Astrocyte (in vitro differentiated cells and primary cell): Measurements from ENCODE around the gene CASP3. TPM values are rescaled to one million over a fixed set of nuclear protein-coding genes. Genes with fewer than 3 reads are reported as not detected.
"Not testable (repeated sequence)": the region's sequence is repeated elsewhere in the genome, so short reads cannot be mapped to it uniquely, and the experiment has no call there.

Experiments
- DNase-seq: peaks from one replicate; pipeline ENCODE4 v3.0.0-alpha.2; 2010; ENCODE audit warnings: low read depth
- FAIRE-seq: peaks from 2 replicates; lab custom pipeline; 2011; peaks lifted over from hg19 to GRCh38; lab: Jason Lieb, UNC
- H2AFZ ChIP-seq: 2 replicates; pipeline ENCODE4 v1.6.0; 2012; ENCODE audit warnings: low read depth, low read length, inconsistent platforms
- H3K27ac ChIP-seq: 2 replicates; pipeline ENCODE4 v1.5.1; 2011; ENCODE audit warnings: low read depth, low read length, inconsistent platforms
- H3K27me3 ChIP-seq: 2 replicates; pipeline ENCODE4 v1.6.0; 2011; ENCODE audit warnings: low read length, inconsistent platforms; ENCODE audit not compliant: insufficient read depth
- H3K36me3 ChIP-seq: 2 replicates; pipeline ENCODE4 v1.5.1; 2011; ENCODE audit warnings: low read length, inconsistent platforms; ENCODE audit not compliant: insufficient read depth
- H3K4me1 ChIP-seq: 2 replicates; pipeline ENCODE4 v1.5.1; 2011; ENCODE audit warnings: low read length, inconsistent platforms; ENCODE audit not compliant: insufficient read depth
- H3K4me2 ChIP-seq: 2 replicates; pipeline ENCODE4 v1.6.0; 2012; ENCODE audit warnings: low read length, inconsistent platforms
- H3K4me3 ChIP-seq: 2 replicates; pipeline ENCODE4 v1.5.1; 2011; ENCODE audit warnings: low read depth, mild to moderate bottlenecking, low read length, inconsistent platforms; ENCODE audit not compliant: insufficient read depth
- H3K79me2 ChIP-seq: 2 replicates; pipeline ENCODE4 v1.6.0; 2012; ENCODE audit warnings: mild to moderate bottlenecking, low read length, inconsistent platforms; ENCODE audit not compliant: insufficient read depth
- H3K9ac ChIP-seq: 2 replicates; pipeline ENCODE4 v1.6.0; 2012; ENCODE audit warnings: mild to moderate bottlenecking, low read length, inconsistent platforms
- H3K9me3 ChIP-seq: 2 replicates; pipeline ENCODE4 v1.5.1; 2012; ENCODE audit warnings: low read depth, mild to moderate bottlenecking, low read length, inconsistent platforms; ENCODE audit not compliant: insufficient read depth
- H4K20me1 ChIP-seq: 2 replicates; pipeline ENCODE4 v1.6.0; 2012; ENCODE audit warnings: low read length, inconsistent platforms; ENCODE audit not compliant: insufficient read depth
- H3K27ac Mint-ChIP-seq: one replicate; pipeline ENCODE4 v1.8.0; 2021; ENCODE audit warnings: mild to moderate bottlenecking, mixed read lengths; ENCODE audit not compliant: unreplicated experiment
- H3K27me3 Mint-ChIP-seq: one replicate; pipeline ENCODE4 v1.8.0; 2021; ENCODE audit warnings: low read depth, mixed read lengths; ENCODE audit not compliant: unreplicated experiment
- H3K36me3 Mint-ChIP-seq: one replicate; pipeline ENCODE4 v1.8.0; 2021; ENCODE audit warnings: low read depth, mixed read lengths; ENCODE audit not compliant: unreplicated experiment
- H3K4me1 Mint-ChIP-seq: one replicate; pipeline ENCODE4 v1.8.0; 2021; ENCODE audit warnings: low read depth, mixed read lengths; ENCODE audit not compliant: unreplicated experiment
- H3K4me3 Mint-ChIP-seq: one replicate; pipeline ENCODE4 v1.8.0; 2021; ENCODE audit warnings: mild to moderate bottlenecking, moderate library complexity, mixed read lengths; ENCODE audit not compliant: unreplicated experiment
- H3K9me3 Mint-ChIP-seq: one replicate; pipeline ENCODE4 v1.8.0; 2021; ENCODE audit warnings: mild to moderate bottlenecking, mixed read lengths; ENCODE audit not compliant: unreplicated experiment
- EZH2 ChIP-seq: IDR thresholded peaks from 2 replicates; pipeline ENCODE4 v1.6.1; 2012; ENCODE audit warnings: mild to moderate bottlenecking, low read length, inconsistent platforms; ENCODE audit not compliant: insufficient read depth
- total RNA-seq: library from RNA; stranded (reverse); gene quantifications from 2 replicates; pipeline ENCODE4 v1.2.1, GENCODE V29; 2021
- TF ChIP-seq, protein P1 (sequence below): IDR thresholded peaks from 2 replicates; pipeline ENCODE4 v1.5.1; 2011; ENCODE audit warnings: low read depth, mild to moderate bottlenecking, inconsistent platforms, low read length, moderate library complexity; ENCODE audit not compliant: insufficient read depth

CASP3 gene
- total RNA-seq, 1 donor from 2014 or later = 44.8 TPM

DNA sequence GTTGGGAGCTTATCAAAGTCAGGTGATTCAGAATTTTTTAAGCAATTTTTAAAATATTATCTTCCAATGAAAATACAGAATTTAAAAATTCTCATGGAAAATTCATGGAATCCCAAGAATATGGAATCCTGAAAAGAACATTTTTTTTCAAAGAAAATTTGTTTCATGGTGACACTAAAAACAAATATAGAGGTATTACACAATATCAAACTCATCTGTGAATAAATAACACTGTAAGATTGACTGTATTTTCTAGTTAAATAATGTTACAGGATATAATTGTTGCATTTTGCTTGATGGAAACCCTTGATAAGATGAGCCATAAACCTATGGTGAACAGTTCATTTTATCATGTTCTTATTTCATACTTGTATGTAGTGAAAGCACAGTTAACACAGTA, 11.7 kb upstream of the CASP3 start:
- H3K9me3 ChIP-seq = no peaks in the 10 kb centered on the region
- no peak overlapping the region for H3K27ac ChIP-seq
- no peak overlapping the region for H3K4me3 Mint-ChIP-seq
- no peaks in the 10 kb centered on the region for H4K20me1 ChIP-seq
- peaks cover 3% of the 10 kb centered on the region for H3K36me3 Mint-ChIP-seq
- no peaks in the 10 kb centered on the region for H3K36me3 ChIP-seq
- no peaks in the 10 kb centered on the region for H3K27me3 Mint-ChIP-seq
- H3K4me1 Mint-ChIP-seq = no peaks in the 10 kb centered on the region
- FAIRE-seq (no peak), DNase-seq (no peak)
- no peak overlapping the region for H3K4me2 ChIP-seq
- TF ChIP-seq, protein P1, sequence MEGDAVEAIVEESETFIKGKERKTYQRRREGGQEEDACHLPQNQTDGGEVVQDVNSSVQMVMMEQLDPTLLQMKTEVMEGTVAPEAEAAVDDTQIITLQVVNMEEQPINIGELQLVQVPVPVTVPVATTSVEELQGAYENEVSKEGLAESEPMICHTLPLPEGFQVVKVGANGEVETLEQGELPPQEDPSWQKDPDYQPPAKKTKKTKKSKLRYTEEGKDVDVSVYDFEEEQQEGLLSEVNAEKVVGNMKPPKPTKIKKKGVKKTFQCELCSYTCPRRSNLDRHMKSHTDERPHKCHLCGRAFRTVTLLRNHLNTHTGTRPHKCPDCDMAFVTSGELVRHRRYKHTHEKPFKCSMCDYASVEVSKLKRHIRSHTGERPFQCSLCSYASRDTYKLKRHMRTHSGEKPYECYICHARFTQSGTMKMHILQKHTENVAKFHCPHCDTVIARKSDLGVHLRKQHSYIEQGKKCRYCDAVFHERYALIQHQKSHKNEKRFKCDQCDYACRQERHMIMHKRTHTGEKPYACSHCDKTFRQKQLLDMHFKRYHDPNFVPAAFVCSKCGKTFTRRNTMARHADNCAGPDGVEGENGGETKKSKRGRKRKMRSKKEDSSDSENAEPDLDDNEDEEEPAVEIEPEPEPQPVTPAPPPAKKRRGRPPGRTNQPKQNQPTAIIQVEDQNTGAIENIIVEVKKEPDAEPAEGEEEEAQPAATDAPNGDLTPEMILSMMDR = no peak
- TF ChIP-seq EZH2 = no peak
- no peak overlapping the region for H3K9ac ChIP-seq
- no peaks in the 10 kb centered on the region for H3K4me1 ChIP-seq
- H3K27me3 ChIP-seq = no peaks in the 10 kb centered on the region
- no peaks in the 10 kb centered on the region for H3K79me2 ChIP-seq
- no peak overlapping the region for H3K4me3 ChIP-seq
- H3K27ac Mint-ChIP-seq = no peak overlapping the region
- no peaks in the 10 kb centered on the region for H3K9me3 Mint-ChIP-seq
- no peak overlapping the region for H2AFZ ChIP-seq

DNA sequence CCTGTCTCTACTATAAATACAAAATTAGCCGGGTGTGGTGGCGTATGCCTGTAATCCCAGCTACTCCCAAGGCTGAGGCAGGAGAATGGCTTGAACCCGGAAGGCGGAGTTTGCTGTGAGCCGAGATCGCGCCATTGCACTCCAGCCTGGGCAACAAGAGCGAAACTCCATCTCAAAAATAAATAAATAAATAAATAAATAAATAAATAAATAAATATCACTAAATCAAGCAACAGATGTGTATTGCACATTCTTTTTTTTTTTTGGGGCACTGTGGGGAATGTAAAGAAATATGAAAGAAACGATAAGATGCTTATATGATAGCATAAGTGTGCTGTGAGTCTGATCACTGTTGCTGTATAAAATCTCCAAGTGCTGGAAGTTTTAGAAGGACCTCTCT, 8.6 kb upstream of the CASP3 start:
- not testable (repeated sequence) for H3K4me3 Mint-ChIP-seq, H3K9ac ChIP-seq, H3K79me2 ChIP-seq, H3K27ac Mint-ChIP-seq, H3K36me3 Mint-ChIP-seq, H3K36me3 ChIP-seq, H3K4me2 ChIP-seq, FAIRE-seq, H3K27me3 Mint-ChIP-seq, H3K27ac ChIP-seq, H3K27me3 ChIP-seq, H3K4me3 ChIP-seq, H3K9me3 ChIP-seq, H3K4me1 Mint-ChIP-seq, H4K20me1 ChIP-seq, H3K4me1 ChIP-seq, DNase-seq, H3K9me3 Mint-ChIP-seq, H2AFZ ChIP-seq

DNA sequence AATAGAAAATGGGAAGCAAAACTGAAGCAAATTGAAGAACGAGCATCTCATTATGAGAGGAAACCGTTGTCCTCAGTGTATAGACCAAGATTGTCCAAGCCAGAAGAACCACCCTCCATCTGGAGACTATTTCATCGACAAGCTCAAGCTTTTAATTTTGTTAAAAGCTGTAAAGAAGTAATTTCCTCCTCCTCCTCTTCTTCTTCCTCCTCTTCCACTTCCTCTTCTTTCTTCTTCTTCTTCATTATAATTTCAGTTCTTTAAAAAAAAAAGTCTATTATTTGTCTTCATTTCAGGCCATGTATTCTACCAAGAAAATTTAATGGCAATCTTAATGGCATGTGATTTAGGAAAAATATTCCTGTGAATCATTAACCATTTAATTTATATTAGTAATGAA, 7.9 kb upstream of the CASP3 start:
- H3K4me1 ChIP-seq = no peaks in the 10 kb centered on the region
- H3K36me3 ChIP-seq = no peaks in the 10 kb centered on the region
- no peak for DNase-seq
- H3K27me3 ChIP-seq = no peaks in the 10 kb centered on the region
- FAIRE-seq = no peak
- no peak overlapping the region for H2AFZ ChIP-seq
- Mint-ChIP-seq H3K9me3 (no peaks in the 10 kb centered on the region), H3K4me3 (no peak overlapping the region), H3K4me1 (peaks cover 2% of the 10 kb centered on the region), H3K27ac (no peak overlapping the region), H3K27me3 (no peaks in the 10 kb centered on the region), H3K36me3 (no peaks in the 10 kb centered on the region)
- no peak overlapping the region for H3K4me2 ChIP-seq
- H3K79me2 ChIP-seq = no peaks in the 10 kb centered on the region
- no peaks in the 10 kb centered on the region for H3K9me3 ChIP-seq
- H3K4me3 ChIP-seq = no peak overlapping the region
- H3K9ac ChIP-seq = no peak overlapping the region
- no peaks in the 10 kb centered on the region for H4K20me1 ChIP-seq
- no peak overlapping the region for H3K27ac ChIP-seq
- TF ChIP-seq, protein P1 = no peak
- TF ChIP-seq EZH2 = no peak
